K562 (cell line): ENCODE results near the gene MPST.

ENCODE experiments used
- CTCF ChIP-seq, 3 experiments: IDR thresholded peaks in 2 of 3; conservative IDR thresholded peaks in 1 of 3; 2 replicates each; pipeline ENCODE4 v1.5.1; 2011 to 2012; ENCODE audit warnings: low read length in 3 of 3, mild to moderate bottlenecking in 3 of 3, control low read depth in 2 of 3, improper control_type of control experiment in 1 of 3, inconsistent platforms in 1 of 3, low read depth in 1 of 3, mixed read lengths in 1 of 3, moderate library complexity in 1 of 3; ENCODE audit not compliant: insufficient read depth in 2 of 3
- EZH2 ChIP-seq: IDR thresholded peaks from 2 replicates; pipeline ENCODE4 v1.6.1; 2012; ENCODE audit warnings: low read depth, mild to moderate bottlenecking, inconsistent platforms, low read length, borderline replicate concordance
- HINFP ChIP-seq: fragments of 450-650 bp; conservative IDR thresholded peaks from 2 replicates; pipeline ENCODE4 v1.6.1; 2016; ENCODE audit warnings: missing genetic modification characterization, low read depth, mild to moderate bottlenecking, control low read depth, missing compliant biosample characterization
- IRF1 ChIP-seq: sonication (generic); formaldehyde crosslinking; IDR thresholded peaks from 2 replicates; pipeline ENCODE4 v1.8.0; 2022; ENCODE audit warnings: missing genetic modification reagents, mild to moderate bottlenecking, borderline replicate concordance
- IRF9 ChIP-seq: fragments of 450-650 bp; IDR thresholded peaks from 2 replicates; pipeline ENCODE4 v1.6.1; 2016; ENCODE audit warnings: missing biosample characterization, missing genetic modification characterization
- MEF2A ChIP-seq: IDR thresholded peaks from 2 replicates; pipeline ENCODE4 v1.6.1; 2011; ENCODE audit warnings: low read depth, mild to moderate bottlenecking, low read length, moderate library complexity; ENCODE audit not compliant: control insufficient read depth
- MXI1 ChIP-seq: IDR thresholded peaks from 2 replicates; pipeline ENCODE4 v1.6.1; 2011; ENCODE audit warnings: low read depth, mild to moderate bottlenecking, improper control_type of control experiment, low read length
- NCOR1 ChIP-seq: fragments of 450-650 bp; IDR thresholded peaks from 2 replicates; pipeline ENCODE4 v1.6.1; 2016; ENCODE audit warnings: mild to moderate bottlenecking, moderate library complexity
- SIRT6 ChIP-seq: IDR thresholded peaks from one replicate; pipeline ENCODE4 v1.6.1; 2012; ENCODE audit warnings: low read depth, mild to moderate bottlenecking, control low read depth, inconsistent platforms, low read length, moderate library complexity
- SMAD4 ChIP-seq: fragments of 250-450 bp; sonication (Bioruptor Pico); conservative IDR thresholded peaks from 2 replicates; pipeline ENCODE4 v1.8.0; 2021; ENCODE audit warnings: inconsistent platforms, mild to moderate bottlenecking, moderate library complexity
- SRF ChIP-seq, 2 experiments: fragments of 250-450, 450-650 bp in 1 of 2; sonication (Bioruptor Pico) in 1 of 2; sonication (generic) in 1 of 2; formaldehyde crosslinking; IDR thresholded peaks; 2 replicates each; pipeline versions ENCODE4 v1.5.0 to v1.5.1; 2020 to 2022; ENCODE audit warnings: mild to moderate bottlenecking in 1 of 2, missing genetic modification reagents in 1 of 2

- no peak for TF ChIP-seq SIRT6
- TF ChIP-seq IRF1 (CRISPR knock-in tag): no peak
- no peak for TF ChIP-seq NCOR1
- no peak for TF ChIP-seq SRF (CRISPR knock-in tag; IDR thresholded peaks at IDR 0.05)
- TF ChIP-seq EZH2: no peak
- no peak for TF ChIP-seq IRF9 (tag)
- TF ChIP-seq SMAD4 (CRISPR knock-in tag): no peak
- TF ChIP-seq CTCF (IDR thresholded peaks at IDR 0.05 in 2 of 3, conservative IDR thresholded peaks at IDR 0.05 in 1 of 3; ENCODE audit: insufficient read depth in 2 of 3, low read depth in 1 of 3, low read length in 3 of 3): no peak
- no peak for TF ChIP-seq HINFP (tag)
- TF ChIP-seq MEF2A: no peak
- TF ChIP-seq MXI1: no peak
These were observed 18.1 kb downstream of the MPST start for GRCh38 chr22:37037669-37038068.
